Fibroblast of skin of left quadriceps (primary cell): ENCODE results near the gene CEP350.

ENCODE experiments used
- DNase-seq, 2 experiments: peaks; one replicate each; pipeline ENCODE4 v3.0.0-alpha.2; 2013; ENCODE audit warnings: low read depth in 2 of 2

Gene CEP350

DNA sequence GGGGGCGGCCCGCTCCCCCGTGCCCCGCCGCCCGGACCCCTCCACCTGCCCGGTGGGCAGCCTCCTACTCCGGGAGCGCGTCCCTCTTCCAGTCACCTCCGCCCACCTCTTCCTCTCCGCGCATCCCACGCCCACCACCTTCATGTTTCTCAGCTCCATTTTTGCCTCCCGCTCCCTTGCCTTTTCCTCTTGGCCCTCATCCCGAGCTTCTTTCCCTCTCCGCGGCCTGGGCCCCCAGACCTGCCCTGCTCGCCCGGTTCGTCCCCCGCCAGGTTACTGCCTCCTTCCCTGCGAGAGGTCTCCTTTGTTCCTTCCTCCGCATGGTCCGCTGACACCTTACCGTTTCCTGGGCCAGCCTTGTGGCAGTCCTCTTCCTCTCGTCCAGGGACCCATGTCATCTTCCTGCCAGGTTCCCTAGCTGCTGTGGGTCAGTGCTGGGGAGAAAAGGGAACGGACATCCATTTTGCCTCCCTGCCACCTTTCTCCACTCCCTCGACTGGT, 200.6 kb downstream of the CEP350 start:
- no peak for DNase-seq

DNA sequence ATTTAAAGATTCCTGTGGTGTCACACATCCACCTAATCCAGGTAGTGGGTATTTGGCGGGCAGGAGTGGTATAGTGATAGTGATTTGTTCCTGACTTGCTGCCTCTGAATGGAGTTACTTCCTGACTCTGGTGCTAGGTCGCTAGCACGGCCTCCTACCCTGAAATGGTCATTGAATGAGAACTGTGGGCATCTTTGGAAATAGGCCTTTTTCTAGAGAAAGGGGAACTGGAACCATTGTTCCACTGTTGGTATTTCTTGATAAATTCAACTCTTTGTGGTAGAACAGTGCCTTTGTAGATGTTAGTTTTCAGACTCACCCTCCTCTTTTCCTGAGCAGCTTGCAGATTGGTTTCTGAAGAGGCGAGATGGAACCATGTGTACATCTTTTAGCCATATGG, 201.6 kb downstream of the CEP350 start:
- no peak for DNase-seq

DNA sequence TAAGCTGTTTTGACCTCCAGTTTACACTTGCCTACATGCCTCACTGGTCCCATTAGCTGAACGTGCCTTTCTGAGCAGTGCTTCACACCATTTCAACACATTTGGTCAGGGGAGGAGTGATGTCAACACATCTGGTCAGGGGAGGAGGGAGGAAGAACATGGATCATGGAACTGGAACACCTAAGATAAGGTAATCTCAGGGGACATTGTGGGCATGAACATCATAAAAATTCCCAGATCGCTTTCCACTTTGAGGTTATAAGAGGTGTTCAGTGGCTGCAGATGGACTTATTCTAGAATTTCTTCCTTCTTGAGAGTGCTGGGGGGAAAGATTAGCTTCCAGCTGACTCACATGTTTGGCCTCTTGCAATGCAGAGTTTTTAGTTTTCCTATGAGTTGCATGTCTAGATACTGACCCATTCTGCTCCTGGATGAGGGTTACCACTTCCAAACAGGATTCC, 202.1 kb downstream of the CEP350 start:
- DNase-seq, result peak; percentile 51 to 56

DNA sequence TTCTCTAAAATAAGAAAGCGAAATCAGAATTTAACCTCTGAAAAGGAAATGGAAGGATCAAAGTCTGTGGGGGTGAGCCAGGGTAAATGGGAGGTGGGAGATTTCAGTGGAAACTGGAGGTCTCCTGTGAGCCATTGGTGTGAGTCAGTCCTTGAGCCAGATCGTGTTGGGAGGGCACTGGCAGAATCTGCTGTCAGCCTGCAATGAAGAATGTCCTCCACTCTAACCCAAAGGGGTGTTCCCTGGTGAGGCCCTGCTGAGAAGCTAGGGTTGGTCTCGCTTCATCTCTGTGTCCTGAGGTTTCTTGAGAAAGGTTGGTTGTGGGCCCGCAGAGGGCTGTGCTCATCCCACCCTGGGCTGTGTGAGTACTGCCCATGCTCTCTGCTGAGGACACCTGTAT, 202.5 kb downstream of the CEP350 start:
- no peak for DNase-seq

DNA sequence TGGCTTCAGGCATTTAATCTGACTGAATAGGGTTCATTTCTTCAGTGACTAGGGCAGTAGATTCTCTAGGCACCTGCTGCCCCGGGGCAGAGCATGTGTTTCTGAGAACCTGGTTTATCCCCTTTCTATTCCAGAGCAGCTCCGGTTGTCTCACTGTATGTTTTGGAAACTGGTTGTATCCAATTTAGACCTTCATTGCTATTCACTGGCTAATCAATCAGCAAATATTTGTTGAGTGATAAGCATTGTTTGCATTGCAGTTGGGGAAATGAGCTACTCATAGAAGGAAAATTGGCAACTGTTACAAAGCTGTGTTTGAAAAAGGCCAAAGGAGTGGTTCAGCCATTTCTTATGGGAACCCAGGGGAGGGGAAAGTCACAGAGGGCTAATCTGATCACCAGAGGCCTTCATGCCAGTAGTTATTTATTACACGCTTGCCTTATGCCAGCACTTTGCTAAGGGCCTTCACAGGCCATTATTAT, 203.0 kb downstream of the CEP350 start:
- no peak for DNase-seq

DNA sequence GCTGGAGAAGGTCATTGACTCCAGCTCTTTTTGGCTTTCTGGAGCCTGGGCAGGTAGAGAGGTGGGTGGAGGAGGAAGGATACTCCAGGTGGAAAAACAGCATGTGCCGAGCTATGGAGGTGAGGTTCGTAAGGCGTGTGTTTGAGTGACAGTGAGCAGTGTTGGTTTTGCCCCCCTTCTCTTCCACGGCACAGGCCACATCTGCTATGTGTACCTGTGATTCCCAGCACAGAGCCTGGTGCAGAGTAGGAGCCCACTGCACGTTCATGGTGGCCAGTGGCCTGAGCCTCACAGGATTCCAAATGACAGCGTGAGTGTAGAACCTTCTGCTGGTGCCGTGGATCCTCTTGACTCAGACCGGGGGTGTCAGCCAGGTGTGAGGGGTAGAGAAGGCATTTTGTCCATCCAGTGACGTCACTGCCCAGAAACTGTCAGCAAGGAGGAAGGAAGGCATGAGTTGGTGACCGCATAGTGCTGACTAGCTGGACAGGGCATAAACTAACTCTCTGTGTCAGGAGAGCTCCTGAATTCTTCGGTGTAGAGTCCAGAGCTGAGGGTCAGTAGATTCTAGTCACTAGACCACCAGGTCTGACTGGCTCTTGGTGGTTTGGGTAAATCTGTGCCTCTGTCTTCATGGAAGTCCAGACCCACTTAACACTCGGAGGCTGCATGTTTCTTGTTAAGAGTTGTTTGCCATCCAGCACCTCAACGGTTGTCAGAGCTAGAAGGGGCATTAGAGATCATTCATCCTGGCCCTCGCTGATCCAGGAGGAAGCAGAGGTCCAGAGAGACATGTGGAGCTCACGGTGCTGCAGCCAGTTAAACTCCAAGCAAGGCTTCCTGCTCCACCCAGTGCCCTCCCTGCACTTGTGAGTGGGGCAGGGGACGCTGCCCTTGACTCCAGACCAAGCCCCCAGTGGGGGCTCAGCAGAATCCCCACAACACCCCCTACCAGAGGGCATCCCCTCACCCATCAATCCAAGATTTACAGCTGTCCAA, 203.8 kb downstream of the CEP350 start:
- DNase-seq, result no peak

DNA sequence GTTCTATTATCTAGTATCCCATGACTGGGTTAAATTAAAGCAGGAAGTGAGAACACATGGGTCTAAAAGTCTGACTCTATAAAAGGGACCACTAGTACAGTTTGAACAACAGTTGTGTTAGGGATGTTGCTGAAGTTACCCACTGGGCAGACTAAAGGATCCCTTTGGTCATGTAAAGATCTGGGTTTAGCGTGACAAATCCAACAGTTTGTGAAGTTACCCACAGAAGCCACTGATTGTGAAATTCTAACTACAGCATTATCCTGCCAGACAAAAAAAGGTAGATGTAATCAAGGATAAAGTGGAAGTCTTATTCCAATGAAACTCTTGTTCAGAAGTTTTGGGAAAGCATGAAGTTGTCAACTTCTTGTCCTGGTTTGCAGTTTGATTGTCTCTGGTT, 205.7 kb downstream of the CEP350 start:
- no peak for DNase-seq

DNA sequence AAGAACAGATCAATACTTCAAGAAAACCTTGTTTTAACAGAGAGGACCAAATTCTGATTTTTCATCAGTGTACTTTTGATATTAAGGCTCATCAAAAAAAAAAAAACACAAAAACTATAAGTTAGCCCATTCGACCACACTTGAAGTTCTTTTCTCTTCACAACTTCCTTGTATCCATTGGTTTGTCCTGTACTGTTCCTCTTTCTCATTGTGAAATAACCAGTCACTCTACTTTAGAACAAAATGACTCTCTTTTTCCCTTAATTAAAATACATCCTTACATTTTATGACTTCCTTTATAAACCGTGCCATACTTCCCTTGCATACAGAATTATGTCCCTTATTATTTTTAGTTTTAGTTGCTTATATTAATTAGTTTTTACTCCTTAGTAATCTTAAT, 208.4 kb downstream of the CEP350 start:
- DNase-seq, result no peak
